Thoracic aorta (tissue), 2 donors: ENCODE measurements around the gene KCNH2. TPM values are rescaled to one million over a fixed set of nuclear protein-coding genes. Genes with fewer than 3 reads are reported as not detected.

Source experiments
- ATAC-seq: fragments of 150-250 bp; one replicate; pipeline ENCODE4 v1.8.0; 2017; ENCODE audit warnings: low read depth; ENCODE audit not compliant: insufficient number of reproducible peaks, low FRiP score
- DNase-seq: peaks from one replicate; pipeline ENCODE4 v3.0.0-alpha.2; 2020; ENCODE audit warnings: low spot score
- H3K27ac ChIP-seq, 2 donors: fragments of 200-600 bp; sonication (generic); 1 replicate in 1 of 2; 2 replicates in 1 of 2; pipeline ENCODE4 v1.5.1; 2016; ENCODE audit warnings: mild to moderate bottlenecking in 2 of 2, moderate library complexity in 2 of 2
- H3K27me3 ChIP-seq: fragments of 200-600 bp; sonication (generic); replicated peaks from 2 replicates; pipeline ENCODE4 v1.6.0; 2016; ENCODE audit warnings: mild to moderate bottlenecking; ENCODE audit not compliant: insufficient read depth
- H3K36me3 ChIP-seq: fragments of 200-600 bp; sonication (generic); one replicate; pipeline ENCODE4 v1.5.1; 2016
- H3K4me1 ChIP-seq, 2 donors: fragments of 200-600 bp; sonication (generic); 1 replicate in 1 of 2; 2 replicates in 1 of 2; pipeline versions ENCODE4 v1.5.1 to v1.6.0; 2016; ENCODE audit warnings: low read depth in 2 of 2, mild to moderate bottlenecking in 1 of 2; ENCODE audit not compliant: control insufficient read depth in 1 of 2
- H3K4me3 ChIP-seq: fragments of 200-600 bp; sonication (generic); 2 replicates; pipeline ENCODE4 v1.5.1; 2016; ENCODE audit warnings: mild to moderate bottlenecking
- H3K9me3 ChIP-seq: fragments of 200-600 bp; sonication (generic); 2 replicates; pipeline ENCODE4 v1.5.1; 2016
- total RNA-seq, 2 donors: library from RNA; depleted of rRNA; stranded (reverse); fragments of >200 nt; gene quantifications; one replicate each; pipeline versions ENCODE4 v1.1.0 to v1.2.3, GENCODE V29; 2016
- TF ChIP-seq, protein P1 (sequence below): fragments of 200-600 bp; sonication (generic); IDR thresholded peaks from one replicate; pipeline ENCODE4 v1.5.1; 2019; ENCODE audit warnings: antibody characterized with exemption

KCNH2 gene
- total RNA-seq, 2 donors from 2014 or later: 1.2 TPM; not detected in 1

GRCh38 chr7:150901160-150902035 lies 76.7 kb downstream of the KCNH2 start:
- H3K9me3 ChIP-seq: no peaks in the 10 kb centered on the region
- H3K36me3 ChIP-seq: no peaks in the 10 kb centered on the region
- DNase-seq: no peak
- TF ChIP-seq, protein P1, sequence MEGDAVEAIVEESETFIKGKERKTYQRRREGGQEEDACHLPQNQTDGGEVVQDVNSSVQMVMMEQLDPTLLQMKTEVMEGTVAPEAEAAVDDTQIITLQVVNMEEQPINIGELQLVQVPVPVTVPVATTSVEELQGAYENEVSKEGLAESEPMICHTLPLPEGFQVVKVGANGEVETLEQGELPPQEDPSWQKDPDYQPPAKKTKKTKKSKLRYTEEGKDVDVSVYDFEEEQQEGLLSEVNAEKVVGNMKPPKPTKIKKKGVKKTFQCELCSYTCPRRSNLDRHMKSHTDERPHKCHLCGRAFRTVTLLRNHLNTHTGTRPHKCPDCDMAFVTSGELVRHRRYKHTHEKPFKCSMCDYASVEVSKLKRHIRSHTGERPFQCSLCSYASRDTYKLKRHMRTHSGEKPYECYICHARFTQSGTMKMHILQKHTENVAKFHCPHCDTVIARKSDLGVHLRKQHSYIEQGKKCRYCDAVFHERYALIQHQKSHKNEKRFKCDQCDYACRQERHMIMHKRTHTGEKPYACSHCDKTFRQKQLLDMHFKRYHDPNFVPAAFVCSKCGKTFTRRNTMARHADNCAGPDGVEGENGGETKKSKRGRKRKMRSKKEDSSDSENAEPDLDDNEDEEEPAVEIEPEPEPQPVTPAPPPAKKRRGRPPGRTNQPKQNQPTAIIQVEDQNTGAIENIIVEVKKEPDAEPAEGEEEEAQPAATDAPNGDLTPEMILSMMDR: no peak
- peaks cover 9 to 13% of the 10 kb centered on the region in 2 donors for H3K4me1 ChIP-seq
- ATAC-seq: no peak
- H3K4me3 ChIP-seq: no peak overlapping the region
- no peak overlapping the region for H3K27ac ChIP-seq
- H3K27me3 ChIP-seq: no peaks in the 10 kb centered on the region

- H3K27ac ChIP-seq: no peak overlapping the region
- H3K4me3 ChIP-seq: no peak overlapping the region
- TF ChIP-seq, protein P1: no peak
- DNase-seq (no peak), ATAC-seq (no peak)
- H3K36me3 ChIP-seq: no peaks in the 10 kb centered on the region
- H3K9me3 ChIP-seq: no peaks in the 10 kb centered on the region
- H3K4me1 ChIP-seq: peaks cover 9 to 13% of the 10 kb centered on the region in 2 donors
- no peaks in the 10 kb centered on the region for H3K27me3 ChIP-seq
Observed at GRCh38 chr7:150900675-150901074, 77.4 kb downstream of the KCNH2 start.

- H3K4me1 ChIP-seq: peaks cover 0 to 2% of the 10 kb centered on the region in 2 donors
- H3K27ac ChIP-seq: no peak overlapping the region
- H3K9me3 ChIP-seq: peaks cover 6% of the 10 kb centered on the region
- TF ChIP-seq, protein P1: peak; percentile 92
- ATAC-seq (peak; percentile 67), DNase-seq (peak; percentile 25)
- H3K36me3 ChIP-seq: no peaks in the 10 kb centered on the region
- H3K27me3 ChIP-seq: no peaks in the 10 kb centered on the region
- no peak overlapping the region for H3K4me3 ChIP-seq
Observed at GRCh38 chr7:150898475-150899011, 79.6 kb downstream of the KCNH2 start.

DNA sequence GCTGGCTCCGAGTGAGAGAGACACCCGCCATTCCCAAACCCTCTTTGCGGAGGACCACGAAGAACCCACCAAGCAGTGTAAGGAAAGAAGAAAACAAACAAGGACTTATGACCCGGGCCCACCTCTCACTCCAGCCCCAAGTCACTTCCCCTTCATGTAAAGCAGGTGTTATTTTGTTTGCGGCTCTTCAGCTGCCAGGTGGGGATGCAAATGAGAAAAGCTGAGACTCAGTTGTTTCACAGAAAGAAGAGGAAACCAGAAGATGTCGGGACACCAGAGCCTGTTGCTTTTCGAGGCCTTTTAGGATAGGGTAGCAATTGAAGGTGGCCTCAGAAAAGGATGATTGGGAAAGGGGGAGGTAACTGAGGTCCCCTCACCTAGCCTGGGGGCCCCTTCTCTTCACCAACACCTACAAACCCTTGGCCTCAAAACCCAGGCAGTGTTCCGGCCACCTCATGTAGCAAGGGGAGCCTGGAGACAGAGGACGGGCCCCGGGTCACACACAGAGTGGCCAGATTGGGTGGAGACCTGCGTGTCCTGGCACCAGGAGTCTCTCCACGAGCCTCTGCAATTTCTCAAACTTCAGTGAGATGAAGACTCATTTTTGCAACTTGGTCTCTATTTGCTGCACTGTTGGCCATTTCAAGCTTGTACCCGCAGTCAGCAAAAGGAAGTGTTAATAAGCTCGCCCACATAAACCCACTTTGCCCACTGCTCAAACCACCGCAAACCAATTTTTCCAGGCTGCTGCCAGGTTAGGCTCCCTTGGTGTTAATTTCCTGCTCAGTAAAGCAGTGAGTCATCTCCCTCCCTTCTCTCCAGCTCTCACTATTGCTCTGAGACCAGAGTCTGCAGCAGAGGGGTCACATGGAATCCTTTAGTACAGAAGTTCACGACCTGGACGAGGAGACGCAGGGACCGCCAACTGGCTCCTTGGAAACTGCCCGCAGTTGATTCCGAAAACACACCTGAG lies 80.3 kb downstream of the KCNH2 start:
- H3K4me3 ChIP-seq: no peak overlapping the region
- ATAC-seq: no peak
- no peak overlapping the region for H3K27ac ChIP-seq
- H3K36me3 ChIP-seq: no peaks in the 10 kb centered on the region
- TF ChIP-seq, protein P1: no peak
- H3K4me1 ChIP-seq: no peaks in the 10 kb centered on the region
- H3K27me3 ChIP-seq: no peaks in the 10 kb centered on the region
- no peak for DNase-seq
- peaks cover 7% of the 10 kb centered on the region for H3K9me3 ChIP-seq
